Osteoblast (primary cell): ENCODE data around the gene ANKIB1. TPM values are rescaled to one million over a fixed set of nuclear protein-coding genes. Genes with fewer than 3 reads are reported as not detected.

ENCODE experiments used
- DNase-seq: peaks from one replicate; pipeline ENCODE4 v3.0.0; 2011; ENCODE audit warnings: low spot score, mixed read lengths; ENCODE audit not compliant: insufficient read length; ENCODE audit errors: missing footprints
- H2AFZ ChIP-seq: 2 replicates; pipeline ENCODE4 v1.6.0; 2011; ENCODE audit warnings: mild to moderate bottlenecking, low read length
- H3K27ac ChIP-seq: 2 replicates; pipeline ENCODE4 v1.5.1; 2011; ENCODE audit warnings: mild to moderate bottlenecking, low read depth, low read length, moderate library complexity
- H3K27me3 ChIP-seq: 2 replicates; pipeline ENCODE4 v1.6.0; 2012; ENCODE audit warnings: mild to moderate bottlenecking, control low read depth, inconsistent platforms, low read length, moderate library complexity; ENCODE audit not compliant: insufficient read depth
- H3K36me3 ChIP-seq: 2 replicates; pipeline ENCODE4 v1.5.1; 2011; ENCODE audit warnings: mild to moderate bottlenecking, low read length, control low read depth, moderate library complexity; ENCODE audit not compliant: insufficient read depth
- H3K4me1 ChIP-seq: 2 replicates; pipeline ENCODE4 v1.5.1; 2011; ENCODE audit warnings: mild to moderate bottlenecking, low read length, control low read depth, moderate library complexity; ENCODE audit not compliant: insufficient read depth
- H3K4me2 ChIP-seq: 2 replicates; pipeline ENCODE4 v1.6.0; 2011; ENCODE audit warnings: mild to moderate bottlenecking, low read length; ENCODE audit not compliant: insufficient read depth
- H3K4me3 ChIP-seq: fragments of 200-600 bp; sonication (generic); 3 replicates; pipeline ENCODE4 v1.5.1; 2012; ENCODE audit warnings: mild to moderate bottlenecking, low read length, inconsistent platforms; ENCODE audit not compliant: insufficient read depth
- H3K79me2 ChIP-seq: 2 replicates; pipeline ENCODE4 v1.6.0; 2012; ENCODE audit warnings: mild to moderate bottlenecking, low read length, control low read depth, inconsistent platforms; ENCODE audit not compliant: insufficient read depth
- H3K9me3 ChIP-seq: 2 replicates; pipeline ENCODE4 v1.5.1; 2011; ENCODE audit warnings: low read depth, low read length, control low read depth
- H4K20me1 ChIP-seq: 2 replicates; pipeline ENCODE4 v1.6.0; 2012; ENCODE audit warnings: mild to moderate bottlenecking, low read length, control low read depth; ENCODE audit not compliant: insufficient read depth
- CTCF ChIP-seq: IDR thresholded peaks from 2 replicates; pipeline ENCODE4 v1.5.1; 2011; ENCODE audit warnings: mild to moderate bottlenecking, low read depth, low read length, moderate library complexity; ENCODE audit errors: extremely low read depth
- small RNA-seq: library from RNA; depleted of rRNA; stranded (forward); fragments of <200 nt; gene quantifications from one replicate; pipeline ENCODE3, GENCODE V24; 2012
- total RNA-seq: library from RNA; depleted of rRNA; stranded (reverse); fragments of >200 nt; gene quantifications from 2 replicates; pipeline ENCODE4 v1.2.3, GENCODE V29; 2012

ANKIB1 gene
- total RNA-seq, 1 donor, result 98.1 TPM

GRCh38 chr7:92447345-92448204 is 201.8 kb downstream of the ANKIB1 start, which contains the start of gene GATAD1:
Gene GATAD1 (plus strand): TSS chr7:92447482. CDS start chr7:92447730, 248 bp downstream.
- Histone ChIP-seq H3K4me2 (peak within 1 kb of the TSS; percentile 81), H3K4me3 (peak within 1 kb of the TSS; percentile 93), H3K4me1 (peaks cover 7% of the 10 kb centered on the region), H2AFZ (peak within 1 kb of the TSS; percentile 86), H3K36me3 (peaks cover 30% of the 10 kb centered on the region), H3K9me3 (no peaks in the 10 kb centered on the region), H3K27me3 (no peaks in the 10 kb centered on the region), H3K27ac (peak within 1 kb of the TSS; percentile 78), H3K79me2 (peaks cover 42% of the 10 kb centered on the region), H4K20me1 (peaks cover 3% of the 10 kb centered on the region)
- DNase-seq, result peak; percentile 98
- no peak for TF ChIP-seq CTCF

- Histone ChIP-seq H3K27ac (peak overlapping the region; percentile 78), H3K4me1 (peaks cover 7% of the 10 kb centered on the region), H2AFZ (peak overlapping the region; percentile 64), H3K4me2 (peak overlapping the region; percentile 81), H3K36me3 (peaks cover 37% of the 10 kb centered on the region), H3K4me3 (peak overlapping the region; percentile 93), H3K9me3 (no peaks in the 10 kb centered on the region), H3K27me3 (no peaks in the 10 kb centered on the region), H4K20me1 (peaks cover 3% of the 10 kb centered on the region), H3K79me2 (peaks cover 45% of the 10 kb centered on the region)
- TF ChIP-seq CTCF, result peak; percentile 54
- peak; percentile 88 for DNase-seq
These were observed 202.5 kb downstream of the ANKIB1 start for GRCh38 chr7:92448205-92448747.

Small RNA genes lying within 50 kb of the gene (small RNA-seq; reads per million reads assigned to genes)
- gene MIR1285-1 (not detected), gene RF00019 (not detected)

Other genes with a start within 250 kb of the ANKIB1 start
- gene CYP51A1, start 111.5 kb upstream of the ANKIB1 start, total RNA-seq, result 278 and 283 TPM in 2 replicates
- gene LRRD1, start 66.8 kb upstream of the ANKIB1 start, total RNA-seq, result 0.29 and 0.36 TPM in 2 replicates
- 47.8 and 55.7 TPM in 2 replicates for gene KRIT1, start 60 bp upstream of the ANKIB1 start, total RNA-seq
- 42.7 and 51.3 TPM in 2 replicates for gene GATAD1, start 201.5 kb downstream of the ANKIB1 start, total RNA-seq
- not detected in 2 replicates for gene ERVW-1, start 232.0 kb downstream of the ANKIB1 start, total RNA-seq